ENCODE measurements around the gene SEC31A.

SEC31A gene

DNA sequence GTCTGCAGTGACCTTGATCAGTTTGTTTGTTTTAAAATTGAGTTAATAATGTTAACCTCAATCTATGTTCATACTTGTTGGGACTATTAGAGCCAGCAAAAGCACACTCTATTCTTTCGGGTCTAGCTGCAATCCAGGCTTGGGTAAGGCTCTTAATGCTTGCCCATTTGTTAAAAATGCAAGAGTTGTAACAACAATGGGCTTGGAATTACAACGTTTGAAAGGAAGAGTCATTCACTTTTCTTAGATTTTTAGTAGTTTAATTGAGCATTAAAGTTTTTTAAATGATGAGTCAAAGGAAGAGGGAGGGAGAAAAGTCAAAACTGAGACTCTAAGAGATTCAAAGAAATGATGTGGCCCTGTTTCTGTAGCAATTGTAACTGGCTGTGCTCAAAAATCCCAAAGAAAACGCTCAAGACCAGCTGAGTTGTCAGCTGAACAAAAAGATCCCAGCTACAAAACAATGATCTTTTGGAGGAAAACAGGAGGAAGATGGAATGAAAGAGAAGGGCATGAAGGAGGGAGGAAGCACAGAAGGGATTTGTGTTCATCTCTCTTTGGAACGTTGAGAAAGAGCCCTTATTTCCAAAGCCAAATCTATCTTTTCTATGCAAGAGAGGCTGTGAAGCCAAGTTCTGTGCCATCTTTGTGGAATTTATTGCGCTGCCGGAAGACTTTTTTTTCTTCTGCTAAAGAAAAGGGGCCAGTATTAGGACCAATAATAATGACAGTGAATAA lies 97.9 kb downstream of the SEC31A start:
- no peak for DNase-seq (ENCODE audit: low read depth in 2 of 2)

DNA sequence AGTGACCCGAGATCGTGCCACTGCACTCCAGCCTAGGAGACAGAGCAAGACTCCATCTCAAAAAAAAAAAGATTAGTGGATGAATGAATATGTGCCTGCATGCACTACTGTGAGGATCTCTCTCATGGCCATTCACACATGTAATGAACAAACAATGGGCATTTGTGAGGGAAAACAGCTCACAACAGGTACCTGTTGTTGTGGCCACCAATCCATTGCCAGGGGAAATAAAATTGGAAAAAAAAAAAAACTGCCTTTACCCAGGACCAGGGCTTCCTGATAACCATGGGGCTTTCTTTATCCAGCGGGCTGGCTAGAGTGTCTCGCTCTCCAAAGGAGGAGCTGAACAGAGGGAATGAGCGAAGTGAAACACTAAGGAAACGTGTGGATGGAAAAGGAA lies 99.8 kb downstream of the SEC31A start:
- DNase-seq (ENCODE audit: low read depth in 2 of 2): no peak

DNA sequence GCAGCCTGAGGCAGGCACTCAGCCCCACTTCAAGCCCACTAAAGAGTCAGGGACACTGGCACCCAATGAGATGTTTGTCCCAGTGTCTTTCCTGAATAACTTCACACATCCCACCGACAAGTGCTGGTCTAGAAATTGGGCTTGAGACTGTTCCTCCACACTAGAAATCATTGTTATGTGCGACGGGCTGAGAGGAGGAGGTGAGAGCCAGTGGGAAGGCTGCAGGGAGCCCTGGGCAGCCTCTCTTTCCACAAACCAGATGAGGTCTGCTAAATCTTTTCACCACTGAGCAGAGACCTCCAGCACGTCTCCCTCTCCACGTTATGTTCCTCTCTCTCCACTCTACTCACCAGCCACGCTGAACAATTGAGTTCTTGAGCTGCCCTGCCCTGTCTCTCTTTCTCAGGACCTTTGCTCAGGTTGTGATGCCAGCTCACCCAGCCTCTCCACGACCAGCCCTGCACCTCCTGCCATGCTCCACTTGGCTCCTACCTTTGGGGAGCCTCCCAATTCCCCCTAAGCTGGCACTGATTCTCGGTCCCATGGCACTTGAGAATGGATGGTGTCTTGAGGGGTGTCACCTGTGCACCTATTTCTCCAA lies 100.8 kb downstream of the SEC31A start:
- no peak for DNase-seq (ENCODE audit: low read depth in 2 of 2)

DNA sequence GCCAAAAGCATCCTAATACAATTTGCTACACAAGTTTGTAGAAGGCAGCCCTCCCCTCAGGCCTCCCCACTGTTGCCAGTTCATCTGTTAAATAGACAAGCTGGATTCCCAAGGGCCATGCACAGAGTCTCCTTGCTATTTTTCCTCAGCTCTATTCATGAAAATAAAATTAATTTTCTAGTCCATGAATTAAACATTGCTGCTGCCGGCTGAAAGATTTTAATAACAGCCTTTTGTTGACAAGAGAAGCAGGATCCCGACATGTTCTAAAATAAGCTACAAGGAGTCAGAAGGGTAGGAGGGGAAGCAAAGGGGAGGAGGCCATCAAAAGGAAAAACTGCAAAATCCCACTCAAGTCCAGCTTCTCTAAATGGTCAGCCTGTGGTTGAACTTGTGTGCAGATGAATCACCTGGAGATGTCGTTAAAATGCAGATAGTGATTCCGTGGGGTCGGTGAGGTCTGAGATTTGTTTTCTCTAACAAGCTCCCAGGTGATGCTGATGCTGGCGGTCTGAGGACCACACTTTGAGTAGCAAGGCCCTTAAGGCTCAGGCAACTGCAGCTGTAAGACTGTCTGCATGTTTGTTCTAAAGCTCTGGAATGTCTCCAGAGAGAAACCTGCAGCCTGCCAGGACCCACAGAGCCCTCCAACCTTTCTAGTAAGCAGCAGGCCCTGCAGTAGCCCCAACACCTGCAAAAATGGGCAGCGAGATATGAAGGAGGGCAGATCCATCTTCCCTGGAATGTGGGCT lies 101.8 kb downstream of the SEC31A start:
- no peak for DNase-seq (ENCODE audit: low read depth in 2 of 2)

DNA sequence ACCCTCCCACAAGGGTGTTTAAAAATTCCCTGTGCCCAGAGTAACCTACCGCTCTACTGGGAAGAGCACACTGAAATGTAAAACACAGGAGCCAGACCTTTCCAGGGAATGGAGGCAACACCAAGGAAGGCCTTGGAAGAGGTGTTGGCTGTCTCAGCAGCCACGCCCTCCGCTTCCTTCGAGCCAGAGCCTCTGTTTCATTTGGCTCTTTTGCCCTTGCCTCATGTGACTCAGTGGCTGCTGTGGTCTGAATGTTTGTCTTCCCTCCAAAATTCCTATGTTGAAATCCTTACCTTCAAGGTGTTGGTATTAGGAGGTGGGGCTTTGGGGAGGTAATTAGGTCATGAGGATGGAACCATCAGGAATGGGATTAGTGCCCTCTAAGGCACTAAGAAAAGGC lies 103.6 kb downstream of the SEC31A start:
- no peak for DNase-seq (ENCODE audit: low read depth in 2 of 2)

DNA sequence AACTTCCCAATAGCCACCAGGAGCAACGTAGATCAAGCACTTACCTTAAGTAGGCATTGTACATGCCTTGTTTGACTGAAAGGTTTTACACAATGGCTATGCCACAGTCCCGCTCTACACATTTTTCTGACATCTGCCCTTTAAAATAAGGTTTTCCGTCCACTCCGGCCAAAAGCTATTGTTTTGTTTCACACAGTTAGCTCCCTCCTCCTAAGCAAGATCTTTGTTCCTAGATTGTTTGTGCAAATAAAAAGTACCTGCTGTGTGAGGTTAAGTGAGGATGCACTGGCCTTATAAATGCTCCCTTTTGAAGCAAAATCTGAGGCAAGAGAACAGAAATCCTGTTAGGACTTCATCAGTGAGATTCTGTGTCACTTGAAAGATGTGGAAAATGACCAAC lies 104.1 kb downstream of the SEC31A start:
- DNase-seq (ENCODE audit: low read depth in 2 of 2): no peak

DNA sequence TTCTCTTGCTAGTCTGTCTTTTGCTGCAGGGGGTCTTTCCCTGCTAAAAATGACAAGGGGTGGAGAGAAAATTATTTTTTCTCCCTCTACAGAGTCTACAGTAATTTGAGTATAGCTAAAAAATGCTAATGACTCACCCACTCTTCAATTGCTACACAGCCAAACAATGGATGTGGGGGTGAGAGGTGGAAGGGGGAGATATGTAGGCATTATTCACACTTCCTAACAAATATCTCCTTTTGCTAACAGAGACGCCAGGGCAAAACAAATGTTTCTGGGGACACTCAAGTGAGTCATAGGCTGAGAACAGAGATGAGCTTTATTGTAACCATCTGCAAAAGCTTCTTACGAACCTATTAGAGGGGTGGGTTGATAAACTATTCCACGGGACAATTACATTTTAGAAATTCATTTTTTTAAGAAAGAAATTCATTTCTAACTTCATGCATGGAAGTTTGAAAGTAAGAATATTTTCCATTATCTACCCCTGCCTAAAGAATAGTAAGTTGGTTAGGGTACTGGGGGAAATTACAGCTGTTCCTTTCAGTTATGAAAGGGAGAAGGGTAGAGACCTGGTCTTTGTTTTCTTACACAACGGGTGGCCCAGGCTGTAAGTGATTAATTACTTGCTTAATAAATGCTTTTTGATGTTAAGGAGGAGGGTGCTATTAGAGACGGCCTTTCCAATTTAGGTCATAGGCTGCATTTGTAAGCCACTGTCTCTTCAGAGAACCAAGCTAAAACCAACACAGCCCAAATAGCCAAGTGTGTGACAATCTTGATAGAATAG lies 105.1 kb downstream of the SEC31A start:
- DNase-seq (ENCODE audit: low read depth in 2 of 2): no peak

DNA sequence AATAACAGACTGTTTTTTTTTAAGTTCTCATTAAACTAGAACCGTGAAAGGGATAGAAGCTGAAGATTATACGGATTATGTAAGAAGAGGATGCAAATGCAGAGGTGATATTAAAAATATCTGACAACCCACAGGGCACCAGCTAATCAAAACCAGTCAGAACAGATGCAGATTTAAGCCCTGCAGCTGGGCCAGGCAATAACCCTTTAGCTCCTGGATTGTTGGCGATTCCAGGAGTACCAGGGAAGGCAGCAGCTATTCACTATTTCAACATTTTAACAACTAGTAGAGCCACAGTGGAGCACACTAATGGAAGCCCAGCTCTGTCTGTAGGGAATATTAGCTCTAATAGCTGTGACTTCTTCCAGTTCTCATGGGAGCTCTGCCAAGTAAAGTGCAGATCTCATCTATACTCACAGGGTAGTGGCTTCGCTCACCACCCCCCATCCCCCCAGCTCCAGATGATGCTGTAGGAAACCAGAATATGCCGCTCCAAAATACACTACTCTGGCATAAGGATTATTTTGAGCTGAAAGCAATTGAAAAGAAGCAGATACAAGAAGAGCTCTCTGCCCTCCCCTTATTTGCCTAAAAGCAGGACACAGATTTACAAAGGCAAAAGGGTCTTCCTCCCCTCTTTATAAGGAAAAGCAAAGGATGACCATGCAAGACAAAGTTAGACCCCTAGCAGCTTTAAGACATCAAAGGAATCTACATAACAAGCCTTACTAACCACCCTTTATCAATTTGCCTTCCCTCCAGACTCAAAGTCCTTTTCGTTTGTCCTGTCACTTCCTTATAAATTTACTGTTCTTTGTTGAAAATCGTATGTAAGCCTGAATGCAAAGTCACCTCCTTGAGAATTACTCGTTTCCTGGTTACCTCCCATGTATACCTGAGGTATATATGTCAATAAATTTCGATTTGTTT lies 106.0 kb downstream of the SEC31A start:
- no peak for DNase-seq (ENCODE audit: low read depth in 2 of 2)

DNA sequence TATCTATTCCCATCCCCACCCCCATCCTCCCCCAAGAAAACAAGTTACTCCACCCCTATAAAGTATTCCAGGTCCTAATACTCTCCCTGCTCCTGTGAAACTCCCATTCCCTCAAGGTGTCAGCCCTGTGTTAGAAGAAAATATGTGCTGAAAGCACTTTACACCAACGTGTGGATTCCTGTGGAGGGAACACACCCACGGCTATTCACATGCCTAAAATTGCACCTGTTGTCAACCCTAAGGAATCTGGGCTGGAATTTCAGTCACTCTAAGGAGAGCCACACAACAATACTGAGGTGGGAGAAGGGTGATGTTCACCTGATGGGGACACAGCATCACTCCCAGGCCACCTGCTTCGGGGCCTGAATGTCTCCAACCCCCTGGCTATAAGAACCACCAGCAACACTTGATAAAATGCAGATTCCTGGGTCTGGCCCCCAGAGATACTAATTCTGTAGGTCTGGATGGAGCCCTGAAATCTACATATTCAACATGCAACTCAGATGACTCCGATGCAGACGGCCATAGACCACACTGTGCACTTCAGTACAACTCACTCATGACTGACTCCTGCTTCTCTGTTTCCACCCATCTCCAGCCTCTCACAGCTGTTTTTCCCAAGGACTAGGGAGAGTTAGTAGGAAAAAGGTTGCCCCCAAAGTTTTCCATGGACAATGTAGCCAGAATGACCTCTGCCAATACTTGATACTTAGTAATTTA lies 108.2 kb downstream of the SEC31A start:
- DNase-seq (ENCODE audit: low read depth in 2 of 2): no peak

DNA sequence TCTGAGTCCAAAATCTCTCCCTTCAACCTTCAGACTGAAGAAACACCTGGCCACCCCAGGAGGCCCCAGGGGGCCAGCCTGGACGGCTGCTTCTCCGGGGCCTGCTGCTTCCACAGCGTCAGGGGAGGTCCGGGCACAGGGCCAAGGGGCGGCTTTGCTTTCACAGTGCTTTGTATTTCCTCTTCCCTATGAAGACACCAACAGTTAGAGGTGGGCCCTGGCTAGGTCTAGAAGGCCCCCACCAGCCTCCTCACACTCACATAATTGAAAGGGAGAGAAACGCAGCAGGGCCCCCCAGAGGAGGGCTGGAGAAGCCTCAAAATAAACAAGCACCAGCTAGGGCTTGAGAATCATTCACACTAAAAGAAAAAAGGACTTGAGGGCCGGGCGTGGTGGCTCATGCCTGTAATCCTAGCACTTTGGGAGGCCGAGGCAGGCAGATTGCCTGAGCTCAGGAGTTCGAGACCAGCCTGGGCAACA lies 110.2 kb downstream of the SEC31A start:
- DNase-seq (ENCODE audit: low read depth in 2 of 2): no peak

DNA sequence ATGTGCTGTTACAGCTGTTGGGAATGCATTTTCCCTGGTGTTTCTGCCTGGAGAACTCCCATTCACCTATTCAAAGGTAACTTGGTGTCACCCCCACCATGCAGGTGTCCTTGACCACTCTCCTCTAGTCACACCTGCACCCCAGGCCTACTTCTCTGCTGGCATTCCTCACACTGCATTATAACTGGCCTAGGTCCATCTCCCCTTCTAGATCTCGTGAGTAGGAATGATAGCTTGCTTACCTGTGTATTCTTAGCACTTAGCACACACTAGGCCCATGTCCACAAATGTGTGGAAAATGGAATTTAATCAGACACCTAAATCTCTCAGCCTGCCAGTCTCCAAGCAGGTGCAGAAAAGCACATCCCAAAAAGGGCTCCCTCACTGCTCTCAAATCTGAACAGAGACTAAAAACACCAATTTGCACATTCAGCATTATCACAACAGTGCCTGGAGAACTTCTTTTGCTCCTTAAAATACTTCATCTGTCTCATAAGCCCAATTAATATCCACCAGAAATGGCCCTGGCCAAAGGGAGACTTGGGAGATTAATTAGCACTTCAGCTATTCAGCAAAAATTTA lies 110.7 kb downstream of the SEC31A start:
- DNase-seq (ENCODE audit: low read depth in 2 of 2): no peak

DNA sequence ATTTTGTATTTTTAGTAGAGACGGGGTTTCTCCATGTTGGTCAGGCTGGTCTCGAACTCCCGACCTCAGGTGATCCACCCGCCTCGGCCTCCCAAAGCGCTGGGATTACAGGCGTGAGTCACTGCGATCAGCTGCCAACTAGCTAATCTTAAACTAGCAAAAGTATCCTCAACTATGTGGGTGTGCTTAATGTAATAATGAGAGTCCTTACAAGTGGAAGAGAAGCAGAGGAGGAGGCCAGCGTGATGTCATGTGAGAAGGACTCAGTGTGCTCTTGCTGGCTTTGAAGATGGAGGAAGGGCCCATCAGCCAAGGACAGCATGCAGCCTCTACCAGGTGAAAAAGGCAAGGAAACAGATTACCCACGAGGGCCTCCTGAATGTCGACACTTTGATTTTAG lies 111.9 kb downstream of the SEC31A start:
- DNase-seq (ENCODE audit: low read depth in 2 of 2): no peak

DNA sequence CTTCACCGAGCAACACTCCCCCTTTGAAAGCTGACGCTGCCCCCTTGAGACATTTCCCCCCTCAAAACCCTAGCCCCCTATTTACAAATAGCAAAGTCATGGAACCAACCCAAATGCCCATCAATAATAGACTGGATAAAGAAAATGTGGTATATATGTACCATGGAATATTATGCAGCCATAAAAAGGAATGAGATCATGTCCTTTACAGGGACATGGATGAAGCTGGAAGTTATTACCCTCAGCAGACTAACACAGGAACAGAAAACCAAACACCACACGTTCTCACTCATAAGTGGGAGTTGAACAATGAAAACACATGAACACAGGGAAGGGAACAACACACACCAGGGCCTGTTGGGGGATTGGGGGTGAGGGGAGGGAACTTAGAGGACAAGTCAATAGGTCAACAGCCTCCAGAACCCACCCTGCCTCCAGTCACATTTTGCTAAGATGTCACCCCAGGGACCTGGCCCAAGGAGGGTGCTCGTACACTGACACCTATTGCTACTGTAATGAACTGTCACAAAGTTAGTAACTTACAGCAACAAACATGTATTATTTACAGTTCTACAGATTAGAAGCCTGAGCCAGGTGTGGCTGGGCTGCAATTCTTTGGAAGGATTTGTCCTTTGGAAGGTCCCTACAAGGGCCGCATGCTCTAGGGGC lies 113.0 kb downstream of the SEC31A start:
- no peak for DNase-seq (ENCODE audit: low read depth in 2 of 2)

DNA sequence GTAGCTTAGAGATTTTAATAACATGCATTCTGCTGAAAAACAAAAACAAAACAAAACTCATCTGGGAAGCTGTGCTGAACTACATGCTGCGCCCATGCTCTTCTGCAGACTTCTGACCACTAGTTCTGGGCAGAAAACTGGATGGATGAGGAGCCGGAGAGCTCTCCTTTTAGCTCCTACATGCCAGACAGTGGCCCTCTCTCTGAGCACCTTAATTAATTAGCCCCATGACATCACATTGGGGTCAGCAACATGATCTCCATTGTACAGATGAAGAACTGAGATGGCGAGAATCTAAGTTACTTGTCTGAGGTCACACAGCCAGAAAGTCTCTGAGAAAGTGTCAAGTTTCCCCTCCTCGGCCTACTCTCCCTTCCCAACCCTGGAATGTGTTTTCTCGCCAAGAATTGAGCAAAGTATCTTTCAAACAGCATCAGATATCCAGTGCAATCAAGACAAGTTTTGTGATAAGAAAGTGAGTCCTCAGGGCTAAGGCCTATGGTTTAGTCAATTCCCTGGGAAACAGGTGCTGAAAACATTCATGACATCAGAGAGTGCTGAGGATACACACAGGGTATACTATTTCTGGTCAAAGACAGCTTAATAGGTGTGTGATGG lies 113.9 kb downstream of the SEC31A start:
- no peak for DNase-seq (ENCODE audit: low read depth in 2 of 2)

DNA sequence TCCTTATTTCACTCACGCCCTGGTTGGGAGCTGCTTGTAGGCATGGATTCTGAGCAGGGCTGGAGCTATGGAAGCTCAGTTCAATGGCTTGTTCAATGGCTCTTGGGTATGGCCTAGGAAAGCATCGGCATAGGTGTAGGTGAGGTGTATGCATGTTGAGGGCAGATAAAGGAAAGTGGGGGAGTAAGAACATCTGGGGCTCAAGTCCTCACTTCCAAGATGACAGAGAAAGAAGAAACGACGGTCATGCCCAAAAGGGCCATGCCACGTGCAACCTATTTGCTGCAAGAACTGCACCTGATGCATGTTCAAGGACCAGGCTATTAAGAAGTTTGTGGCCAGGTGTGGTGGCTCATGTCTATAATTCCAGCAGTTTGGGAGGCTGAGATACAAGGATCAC lies 115.7 kb downstream of the SEC31A start:
- no peak for DNase-seq (ENCODE audit: low read depth in 2 of 2)

DNA sequence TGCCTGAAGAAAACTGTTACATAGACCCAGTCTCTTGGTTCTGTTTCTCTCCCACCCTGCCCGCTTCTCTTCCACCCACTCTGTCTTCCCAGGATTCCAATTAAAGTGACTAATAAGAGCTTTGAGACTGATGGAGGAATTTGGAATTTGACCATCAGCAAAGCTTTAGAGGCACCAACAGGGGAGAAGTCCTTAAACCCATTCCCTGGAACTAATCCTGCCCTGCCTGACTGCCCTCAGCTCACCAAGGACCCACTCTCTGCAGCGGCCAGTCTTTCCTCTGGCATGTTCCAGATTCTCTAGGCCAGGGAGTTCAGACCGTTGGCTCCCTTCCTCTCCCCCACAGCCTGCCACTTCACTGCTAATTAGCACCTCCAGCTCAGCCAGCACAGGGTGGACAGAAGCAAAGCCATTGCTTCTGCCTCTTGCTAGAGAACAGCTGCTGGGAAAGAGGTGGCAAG lies 116.2 kb downstream of the SEC31A start:
- no peak for DNase-seq (ENCODE audit: low read depth in 2 of 2)

DNA sequence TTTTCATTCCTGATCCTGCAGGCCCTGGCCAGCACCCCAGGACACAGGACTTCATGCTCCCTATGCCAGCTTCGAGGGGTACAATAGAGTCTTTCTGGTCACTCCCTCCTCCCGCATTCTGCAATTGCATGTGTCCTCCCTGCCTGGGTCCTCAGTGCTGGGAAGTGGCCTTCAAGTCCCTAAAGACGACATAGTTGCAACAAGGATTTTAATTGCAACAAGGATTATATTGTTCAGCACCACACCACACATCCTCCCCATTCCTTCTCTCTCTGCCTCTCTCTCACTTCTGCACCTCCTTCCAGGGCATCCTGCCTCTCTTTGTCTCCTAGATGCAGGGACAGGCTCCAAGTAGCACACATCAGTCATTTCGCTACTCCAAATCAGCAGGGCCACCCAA lies 117.9 kb downstream of the SEC31A start:
- DNase-seq (ENCODE audit: low read depth in 2 of 2): no peak

DNA sequence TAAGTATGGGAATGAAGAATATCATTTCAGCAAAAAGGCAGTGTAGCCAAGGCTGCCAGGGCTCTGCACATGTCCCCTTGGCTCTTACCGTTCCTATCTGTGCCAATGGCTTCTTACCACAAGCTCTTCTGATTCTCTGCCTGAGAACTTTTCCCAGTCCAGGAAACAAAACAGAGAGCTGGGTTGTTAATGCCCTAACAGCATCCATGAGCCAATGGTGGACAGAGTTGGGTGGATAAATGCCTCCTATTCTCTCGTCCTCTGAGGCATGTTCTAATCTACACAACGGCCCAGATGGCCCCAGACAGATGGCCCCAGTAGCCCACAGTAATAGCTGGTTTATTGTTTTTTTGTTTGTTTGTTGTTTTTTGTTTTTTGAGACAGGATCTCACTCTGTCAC lies 120.3 kb downstream of the SEC31A start:
- no peak for DNase-seq (ENCODE audit: low read depth in 2 of 2)
